NCI-H345 treated with DMSO at 0.1 percent for 48 hours (cell line): ENCODE results near the gene SETBP1.

Experiments used
- DNase-seq: peaks from one replicate; lab custom pipeline; 2025; ENCODE audit not compliant: unreplicated experiment; lab: John Stamatoyannopoulos, UW

Gene SETBP1

GRCh38 chr18:45100321-45101105 lies 419.8 kb downstream of the SETBP1 start:
- no peak for DNase-seq

DNA sequence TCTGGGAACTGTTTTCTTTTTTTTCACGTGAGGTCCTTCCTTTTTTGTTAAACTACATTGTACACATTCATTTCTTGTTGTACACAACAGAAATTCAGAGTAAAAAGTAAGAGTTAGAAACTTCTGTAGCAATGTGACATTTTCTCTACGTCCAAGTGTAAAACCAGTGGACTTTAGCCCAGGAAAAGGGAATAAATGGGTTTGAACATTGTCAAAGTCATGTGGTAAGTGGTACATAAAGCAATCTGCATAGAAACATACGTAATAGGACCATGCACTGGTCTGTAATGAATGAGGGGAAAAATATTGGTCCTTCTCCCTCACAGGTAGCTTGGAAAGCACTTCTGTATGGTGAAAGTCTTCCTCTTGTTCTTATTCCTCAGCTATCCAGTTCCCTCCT lies 421.4 kb downstream of the SETBP1 start:
- DNase-seq, result no peak

GRCh38 chr18:45102863-45103262 lies 422.2 kb downstream of the SETBP1 start:
- DNase-seq, result no peak

- no peak for DNase-seq
Measured at GRCh38 chr18:45103319-45104048, 422.8 kb downstream of the SETBP1 start.

- no peak for DNase-seq
Measured at GRCh38 chr18:45104049-45104395, 423.3 kb downstream of the SETBP1 start.

DNA sequence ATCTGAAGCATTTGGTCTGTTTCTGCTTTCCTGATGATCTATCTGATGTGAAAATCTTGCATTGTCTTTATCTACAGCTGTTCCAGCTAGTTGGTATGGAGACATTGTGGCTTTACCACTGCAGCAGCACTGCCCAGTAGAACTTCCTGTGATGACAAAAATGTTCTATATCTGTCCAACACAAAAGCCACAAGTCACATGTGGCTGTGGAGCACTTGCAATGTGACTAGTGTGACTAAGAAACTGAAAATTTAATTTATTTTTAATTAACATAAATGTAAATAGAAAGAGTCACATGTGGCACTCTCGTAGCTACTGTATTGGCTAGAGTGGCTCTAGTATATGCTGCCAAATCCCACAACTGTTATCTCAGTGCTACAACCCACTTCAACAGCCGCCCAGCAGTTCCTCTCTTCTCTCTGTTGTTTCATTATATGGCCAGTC lies 425.7 kb downstream of the SETBP1 start:
- DNase-seq, result no peak

DNA sequence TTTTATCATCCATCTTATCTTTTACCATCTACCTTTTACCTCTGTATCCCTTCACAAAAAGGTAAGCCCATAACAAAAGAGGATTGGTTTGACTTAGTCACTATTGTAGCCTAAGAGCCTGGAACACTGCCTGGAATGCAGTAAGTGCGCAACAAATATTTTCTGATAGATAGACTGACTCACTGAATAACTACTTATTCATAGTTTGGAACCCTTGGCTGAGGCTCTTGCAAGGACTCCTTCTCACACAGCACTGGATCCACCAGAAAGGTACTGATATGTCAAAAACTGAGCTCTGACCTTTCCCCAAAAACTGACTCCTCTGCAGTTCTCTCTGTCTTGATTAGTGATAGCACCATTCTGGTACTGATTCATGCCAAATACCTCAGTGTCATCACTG lies 426.7 kb downstream of the SETBP1 start:
- DNase-seq, result no peak

DNA sequence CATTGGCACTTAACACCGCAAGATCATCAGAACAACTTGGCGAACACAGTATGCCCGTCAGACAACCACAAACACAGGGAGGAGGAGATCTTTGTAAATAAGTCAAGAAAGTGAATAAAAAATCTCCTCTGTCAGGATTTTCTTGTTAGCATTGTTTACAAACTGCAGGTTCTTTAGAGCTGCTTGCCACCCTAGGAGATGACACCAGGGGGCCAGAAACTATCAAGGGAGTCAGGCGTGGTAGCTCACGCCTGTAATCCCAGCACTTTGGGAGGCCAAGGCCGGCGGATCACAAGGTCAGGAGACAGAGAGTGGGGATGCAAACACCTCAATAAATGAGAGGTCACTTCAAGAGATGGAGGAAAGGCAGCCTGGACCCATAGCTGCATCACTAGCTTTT lies 428.1 kb downstream of the SETBP1 start:
- DNase-seq, result no peak

DNA sequence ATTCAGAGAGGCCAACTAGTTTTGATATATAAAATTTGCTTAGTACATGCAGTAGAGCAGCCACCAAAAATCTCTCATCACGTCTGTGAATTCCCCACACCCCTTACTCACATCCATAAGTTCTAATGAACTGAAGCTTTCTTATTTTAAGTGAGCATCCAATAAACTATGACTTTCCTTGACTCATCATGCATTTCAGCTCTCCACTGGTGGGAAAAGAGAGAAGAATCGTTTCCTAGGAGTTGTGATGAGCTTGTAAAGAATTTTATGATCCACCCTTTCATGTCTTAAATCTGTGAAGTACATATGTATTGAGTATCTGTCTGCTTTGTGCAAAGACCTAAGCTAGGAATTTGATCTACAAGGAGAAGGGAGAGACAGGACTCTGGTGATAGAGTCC lies 428.6 kb downstream of the SETBP1 start:
- no peak for DNase-seq

DNA sequence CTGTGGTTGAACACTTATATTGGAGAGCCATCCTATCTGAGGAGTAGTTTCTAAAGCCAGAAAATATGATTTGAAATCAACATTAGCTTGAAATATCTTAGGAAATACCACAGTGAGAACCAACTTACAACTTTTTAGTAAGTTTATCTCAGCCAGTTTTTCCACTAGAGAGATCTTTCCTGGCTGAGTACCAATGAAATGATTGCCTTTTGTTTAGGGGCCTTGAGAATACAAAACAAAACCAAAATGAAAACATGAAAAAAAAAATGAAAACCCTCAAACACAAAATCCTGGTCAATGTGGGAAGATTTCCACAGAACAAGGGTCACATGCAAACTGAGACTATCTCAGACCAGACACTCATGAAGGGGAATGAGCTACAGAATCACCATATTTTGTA lies 429.0 kb downstream of the SETBP1 start:
- DNase-seq, result no peak

DNA sequence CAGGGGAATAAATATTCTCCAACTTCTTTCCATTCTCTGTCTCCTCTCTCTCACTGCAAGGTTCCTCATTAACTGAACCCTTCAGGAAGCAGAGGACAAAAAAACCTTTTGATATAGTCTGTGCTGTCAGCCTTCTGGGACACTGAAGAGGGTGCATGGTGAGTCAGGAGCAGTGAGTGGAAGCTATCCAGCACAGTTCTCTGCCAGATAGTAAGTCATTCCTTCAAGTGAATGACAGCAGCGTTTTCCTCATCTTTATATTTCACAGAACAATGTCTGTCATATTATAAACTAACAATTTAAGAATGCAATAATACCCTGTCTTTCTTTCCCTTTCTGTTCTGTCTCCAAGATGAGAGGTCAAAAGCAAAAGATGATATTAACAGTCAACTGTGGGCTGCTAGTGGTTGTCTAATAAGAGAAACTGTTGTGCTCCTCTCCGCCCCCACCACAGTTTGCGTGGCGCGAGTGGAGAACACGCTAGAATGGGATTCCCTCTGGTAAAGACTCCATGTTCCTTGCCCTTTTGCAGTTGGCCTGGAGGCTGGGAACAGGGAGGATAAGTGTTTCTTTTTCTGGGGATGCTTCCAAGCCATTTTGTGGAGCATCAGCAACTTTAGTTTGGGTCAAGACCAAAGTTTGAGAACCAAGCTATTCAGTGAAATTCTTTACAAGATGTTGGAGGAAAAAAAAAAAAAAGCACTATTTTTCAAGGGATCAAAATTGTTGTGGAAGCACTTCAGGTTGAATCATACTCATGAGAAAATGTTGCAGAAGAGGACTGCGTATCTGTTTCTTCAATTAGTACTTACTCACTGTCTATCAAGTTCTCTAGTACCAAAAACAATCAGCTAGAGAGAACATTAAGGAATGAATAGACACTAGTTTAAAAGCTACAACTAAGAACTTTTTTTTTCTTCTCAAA lies 430.2 kb downstream of the SETBP1 start:
- DNase-seq, result no peak

- no peak for DNase-seq
Measured at GRCh38 chr18:45111502-45111848, 430.8 kb downstream of the SETBP1 start.

DNA sequence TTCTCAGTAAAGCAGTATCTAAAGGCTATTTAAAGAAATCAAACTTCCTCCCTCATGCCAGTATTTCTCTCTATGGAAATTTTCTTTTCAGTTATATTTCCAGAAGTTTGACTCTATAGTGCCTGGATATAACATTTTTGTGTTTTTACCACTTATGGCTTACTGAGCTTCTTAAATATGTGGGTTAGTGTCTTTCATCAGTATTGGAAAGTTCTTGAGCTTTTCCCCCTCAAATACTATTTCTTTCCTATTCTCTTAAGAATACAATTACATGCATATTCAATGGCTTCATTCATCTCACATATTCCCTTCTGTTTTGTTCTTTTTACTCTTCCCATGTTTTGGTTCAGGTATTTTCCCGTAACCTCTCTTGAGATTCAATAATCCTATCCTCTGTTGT lies 432.0 kb downstream of the SETBP1 start:
- no peak for DNase-seq

GRCh38 chr18:45116116-45116515 lies 435.4 kb downstream of the SETBP1 start:
- no peak for DNase-seq
